ES-I3 (cell line): Measurements from ENCODE around the gene PLK5.
"Not testable (repeated sequence)": the region's sequence is repeated elsewhere in the genome, so short reads cannot be mapped to it uniquely, and the experiment has no call there.

ENCODE experiments used
- H3K36me3 ChIP-seq: 2 replicates; pipeline ENCODE4 v1.6.1; 2013; ENCODE audit warnings: mild to moderate bottlenecking, low read length, control low read depth, moderate library complexity; ENCODE audit not compliant: insufficient read depth
- H3K4me1 ChIP-seq: 2 replicates; pipeline ENCODE4 v1.6.1; 2013; ENCODE audit warnings: mild to moderate bottlenecking, control low read depth, low read length; ENCODE audit not compliant: insufficient read depth
- H3K9ac ChIP-seq: 2 replicates; pipeline ENCODE4 v1.6.1; 2013; ENCODE audit warnings: low read depth, mild to moderate bottlenecking, low read length, moderate library complexity
- H3K9me3 ChIP-seq: 2 replicates; pipeline ENCODE4 v1.6.1; 2013; ENCODE audit warnings: mild to moderate bottlenecking, low read length, moderate library complexity; ENCODE audit not compliant: control insufficient read depth, insufficient read depth

Gene PLK5

GRCh38 chr19:1522838-1523237 is 1.0 kb upstream of the PLK5 start:
- Histone ChIP-seq H3K9ac (no peak overlapping the region), H3K4me1 (no peaks in the 10 kb centered on the region), H3K9me3 (no peaks in the 10 kb centered on the region), H3K36me3 (no peaks in the 10 kb centered on the region)

- Histone ChIP-seq H3K9me3 (no peaks in the 10 kb centered on the region), H3K36me3 (no peaks in the 10 kb centered on the region), H3K9ac (peak overlapping the region; percentile 47; the same call in 1 of the 2 replicates), H3K4me1 (no peaks in the 10 kb centered on the region)
Observed at GRCh38 chr19:1524287-1524971, 552 bp downstream of the PLK5 start.

- no peaks in the 10 kb centered on the region for H3K4me1 ChIP-seq
- H3K36me3 ChIP-seq = no peaks in the 10 kb centered on the region
- H3K9ac ChIP-seq = no peak overlapping the region
- H3K9me3 ChIP-seq = no peaks in the 10 kb centered on the region
Observed at GRCh38 chr19:1524972-1525325, 1.1 kb downstream of the PLK5 start.

- no peak overlapping the region for H3K9ac ChIP-seq
- H3K4me1 ChIP-seq = no peaks in the 10 kb centered on the region
- H3K36me3 ChIP-seq = no peaks in the 10 kb centered on the region
- H3K9me3 ChIP-seq = no peaks in the 10 kb centered on the region
Observed at GRCh38 chr19:1525343-1525742, 1.5 kb downstream of the PLK5 start.

- no peaks in the 10 kb centered on the region for H3K9me3 ChIP-seq
- no peaks in the 10 kb centered on the region for H3K36me3 ChIP-seq
- H3K9ac ChIP-seq = no peak overlapping the region
- no peaks in the 10 kb centered on the region for H3K4me1 ChIP-seq
Observed at GRCh38 chr19:1526066-1526778, 2.3 kb downstream of the PLK5 start.

GRCh38 chr19:1526979-1527649 is 3.2 kb downstream of the PLK5 start:
- H3K9me3 ChIP-seq = no peaks in the 10 kb centered on the region
- no peaks in the 10 kb centered on the region for H3K36me3 ChIP-seq
- no peak overlapping the region for H3K9ac ChIP-seq
- H3K4me1 ChIP-seq = no peaks in the 10 kb centered on the region

GRCh38 chr19:1527650-1528309 is 3.9 kb downstream of the PLK5 start:
- H3K4me1 ChIP-seq = no peaks in the 10 kb centered on the region
- H3K36me3 ChIP-seq = no peaks in the 10 kb centered on the region
- no peaks in the 10 kb centered on the region for H3K9me3 ChIP-seq
- H3K9ac ChIP-seq = no peak overlapping the region

- H3K36me3 ChIP-seq = no peaks in the 10 kb centered on the region
- H3K4me1 ChIP-seq = no peaks in the 10 kb centered on the region
- no peak overlapping the region for H3K9ac ChIP-seq
- no peaks in the 10 kb centered on the region for H3K9me3 ChIP-seq
Observed at GRCh38 chr19:1528596-1529429, 4.9 kb downstream of the PLK5 start.

GRCh38 chr19:1529430-1529816 is 5.5 kb downstream of the PLK5 start:
- Histone ChIP-seq H3K36me3 (no peaks in the 10 kb centered on the region), H3K9ac (no peak overlapping the region), H3K4me1 (no peaks in the 10 kb centered on the region), H3K9me3 (no peaks in the 10 kb centered on the region)

GRCh38 chr19:1530856-1531255 is 7.0 kb downstream of the PLK5 start:
- H3K4me1 ChIP-seq, H3K36me3 ChIP-seq, H3K9me3 ChIP-seq, H3K9ac ChIP-seq: not testable (repeated sequence)

GRCh38 chr19:1531587-1531986 is 7.7 kb downstream of the PLK5 start:
- Histone ChIP-seq H3K4me1 (no peaks in the 10 kb centered on the region), H3K9ac (no peak overlapping the region), H3K36me3 (no peaks in the 10 kb centered on the region), H3K9me3 (no peaks in the 10 kb centered on the region)

GRCh38 chr19:1532003-1532402 is 8.1 kb downstream of the PLK5 start:
- Histone ChIP-seq H3K9ac (no peak overlapping the region), H3K36me3 (no peaks in the 10 kb centered on the region), H3K9me3 (no peaks in the 10 kb centered on the region), H3K4me1 (no peaks in the 10 kb centered on the region)

GRCh38 chr19:1533510-1534150 is 9.8 kb downstream of the PLK5 start:
- H3K9ac ChIP-seq = no peak overlapping the region
- H3K4me1 ChIP-seq = no peaks in the 10 kb centered on the region
- H3K36me3 ChIP-seq = no peaks in the 10 kb centered on the region
- no peaks in the 10 kb centered on the region for H3K9me3 ChIP-seq

- Histone ChIP-seq H3K36me3 (no peaks in the 10 kb centered on the region), H3K9me3 (no peaks in the 10 kb centered on the region), H3K9ac (no peak overlapping the region), H3K4me1 (no peaks in the 10 kb centered on the region)
Observed at GRCh38 chr19:1534972-1535371, 11.1 kb downstream of the PLK5 start.
